Measurements from ENCODE around the gene BABAM2. TPM values are rescaled to one million over a fixed set of nuclear protein-coding genes. Genes with fewer than 3 reads are reported as not detected.

Gene BABAM2
- total RNA-seq, 3 donors from 2014 or later (not counting 1 experiment from before 2014, with no cell fraction given): 54.6 to 66.1 (median 59.5) TPM

DNA sequence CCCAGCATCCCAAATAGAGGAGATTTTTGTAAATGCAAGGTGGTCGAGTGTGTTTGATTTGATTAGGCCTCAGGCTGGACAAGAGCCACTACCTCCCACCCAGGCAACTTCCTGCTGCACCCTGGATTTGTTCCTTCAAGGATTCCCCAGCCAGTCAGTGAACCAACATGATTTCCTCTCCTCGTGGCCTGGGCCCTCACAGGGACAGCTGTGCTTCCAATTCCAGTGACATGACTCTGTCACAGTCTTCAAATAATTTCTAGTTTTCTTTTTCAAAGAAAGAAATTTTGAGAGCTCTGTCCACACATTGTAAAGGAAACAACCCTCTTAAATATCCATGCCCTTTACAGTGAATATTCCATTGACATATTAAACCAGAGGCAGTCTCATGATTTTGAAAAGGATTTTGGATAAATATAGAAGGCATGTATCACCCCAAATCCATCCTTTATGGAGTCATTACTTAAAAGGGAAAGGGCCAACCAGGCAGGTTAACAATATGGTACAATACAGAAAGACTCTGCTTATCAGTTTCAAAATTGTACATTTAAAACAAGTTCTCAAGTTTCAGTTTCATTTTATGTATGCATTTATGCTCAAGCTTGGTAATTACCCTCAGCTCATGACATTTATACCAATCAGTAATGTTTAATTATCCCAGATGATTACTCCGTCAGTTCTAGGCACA, 380.8 kb downstream of the BABAM2 start:
- peaks cover 51 to 58% of the 10 kb centered on the region in 2 donors for H3K4me1 Mint-ChIP-seq
- H3K9me3 Mint-ChIP-seq: no peaks in the 10 kb centered on the region
- no peaks in the 10 kb centered on the region for H3K36me3 ChIP-seq (ENCODE audit: control insufficient read depth, insufficient read depth, low read length)
- no peaks in the 10 kb centered on the region for H3K9me3 ChIP-seq (ENCODE audit: control insufficient read depth, insufficient read depth, low read length)
- WGBS (ENCODE audit: insufficient coverage): 74% methylated on average over 2 of the region's 3 CpGs
- intact Hi-C loops (cut with micrococcal nuclease): loop anchor here (5.0 to 10.0 kb wide), 2 partner anchors 86 to 183 kb away; no protein-coding TSS in a partner anchor
- TF ChIP-seq, protein P1, sequence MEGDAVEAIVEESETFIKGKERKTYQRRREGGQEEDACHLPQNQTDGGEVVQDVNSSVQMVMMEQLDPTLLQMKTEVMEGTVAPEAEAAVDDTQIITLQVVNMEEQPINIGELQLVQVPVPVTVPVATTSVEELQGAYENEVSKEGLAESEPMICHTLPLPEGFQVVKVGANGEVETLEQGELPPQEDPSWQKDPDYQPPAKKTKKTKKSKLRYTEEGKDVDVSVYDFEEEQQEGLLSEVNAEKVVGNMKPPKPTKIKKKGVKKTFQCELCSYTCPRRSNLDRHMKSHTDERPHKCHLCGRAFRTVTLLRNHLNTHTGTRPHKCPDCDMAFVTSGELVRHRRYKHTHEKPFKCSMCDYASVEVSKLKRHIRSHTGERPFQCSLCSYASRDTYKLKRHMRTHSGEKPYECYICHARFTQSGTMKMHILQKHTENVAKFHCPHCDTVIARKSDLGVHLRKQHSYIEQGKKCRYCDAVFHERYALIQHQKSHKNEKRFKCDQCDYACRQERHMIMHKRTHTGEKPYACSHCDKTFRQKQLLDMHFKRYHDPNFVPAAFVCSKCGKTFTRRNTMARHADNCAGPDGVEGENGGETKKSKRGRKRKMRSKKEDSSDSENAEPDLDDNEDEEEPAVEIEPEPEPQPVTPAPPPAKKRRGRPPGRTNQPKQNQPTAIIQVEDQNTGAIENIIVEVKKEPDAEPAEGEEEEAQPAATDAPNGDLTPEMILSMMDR (IDR thresholded peaks at IDR 0.05): no peak
- ATAC-seq: no peak
- H3K27ac Mint-ChIP-seq: peak overlapping the region; percentile 47 to 63
- H3K4me1 ChIP-seq (ENCODE audit: control insufficient read depth, insufficient read depth, low read length): peaks cover 37% of the 10 kb centered on the region
- no peak overlapping the region for H3K27ac ChIP-seq (ENCODE audit: low read length)
- H3K27me3 Mint-ChIP-seq (ENCODE audit: low read depth in 2 of 2): no peaks in the 10 kb centered on the region
- H3K27me3 ChIP-seq (ENCODE audit: control insufficient read depth, insufficient read depth, low read length): no peaks in the 10 kb centered on the region
- DNase-seq: no peak
- H3K36me3 Mint-ChIP-seq: no peaks in the 10 kb centered on the region
- no peak overlapping the region for H3K4me3 ChIP-seq (ENCODE audit: low read length)
- no peak overlapping the region for H3K4me3 Mint-ChIP-seq

DNA sequence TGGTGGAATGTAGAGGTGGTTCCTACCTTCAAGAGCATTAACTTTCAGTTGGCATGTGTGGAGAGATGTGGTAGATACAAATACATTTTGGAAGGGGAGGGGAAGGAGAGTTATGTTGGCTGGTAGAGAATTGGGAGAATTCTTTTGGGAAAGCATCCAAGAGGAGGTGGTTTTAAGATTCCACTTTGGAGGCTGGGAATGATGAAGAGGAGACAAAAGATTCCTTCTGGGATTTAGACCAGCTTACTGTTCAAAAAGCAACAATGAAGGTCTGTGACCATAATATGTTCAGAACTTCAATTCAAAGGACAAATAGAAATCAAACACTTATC, 381.4 kb downstream of the BABAM2 start:
- no peaks in the 10 kb centered on the region for H3K9me3 Mint-ChIP-seq
- Histone ChIP-seq H3K27me3 (ENCODE audit: control insufficient read depth, insufficient read depth, low read length) (no peaks in the 10 kb centered on the region), H3K9me3 (ENCODE audit: control insufficient read depth, insufficient read depth, low read length) (no peaks in the 10 kb centered on the region), H3K4me3 (ENCODE audit: low read length) (no peak overlapping the region), H3K4me1 (ENCODE audit: control insufficient read depth, insufficient read depth, low read length) (peaks cover 33% of the 10 kb centered on the region), H3K36me3 (ENCODE audit: control insufficient read depth, insufficient read depth, low read length) (no peaks in the 10 kb centered on the region), H3K27ac (ENCODE audit: low read length) (no peak overlapping the region)
- H3K4me3 Mint-ChIP-seq: no peak overlapping the region
- H3K36me3 Mint-ChIP-seq: no peaks in the 10 kb centered on the region
- intact Hi-C loops (cut with micrococcal nuclease): loop anchor here (5.0 to 10.0 kb wide), 2 partner anchors 85 to 183 kb away; no protein-coding TSS in a partner anchor
- TF ChIP-seq, protein P1 (IDR thresholded peaks at IDR 0.05): no peak
- peaks cover 46 to 52% of the 10 kb centered on the region in 2 donors for H3K4me1 Mint-ChIP-seq
- DNase-seq (no peak), ATAC-seq (no peak)
- no peaks in the 10 kb centered on the region for H3K27me3 Mint-ChIP-seq (ENCODE audit: low read depth in 2 of 2)
- peak overlapping the region; percentile 47 to 63 for H3K27ac Mint-ChIP-seq

DNA sequence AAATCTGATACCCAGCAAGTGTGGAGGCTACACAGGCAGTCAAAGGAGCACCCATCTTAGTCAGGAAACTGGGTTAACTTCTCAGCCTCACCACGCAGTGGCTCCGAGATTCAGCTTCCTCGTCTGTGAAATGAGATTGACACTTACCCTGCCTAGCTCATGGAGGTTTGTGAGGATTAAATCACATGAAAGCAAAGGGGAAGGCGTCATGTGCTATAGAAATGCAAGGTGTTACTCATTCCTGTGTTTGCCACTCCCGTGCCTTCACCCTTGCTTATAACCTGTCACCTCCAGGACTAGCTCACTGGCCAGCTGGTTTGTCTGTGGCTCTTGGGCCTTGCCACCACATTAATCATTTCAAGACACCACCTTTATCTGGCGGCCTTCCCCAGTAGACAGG, 383.2 kb downstream of the BABAM2 start:
- ATAC-seq (peak; percentile 78 to 90 (median 85)), DNase-seq (peak in 1 of 2 donors; percentile 43)
- no peak overlapping the region for H3K4me3 ChIP-seq (ENCODE audit: low read length)
- Mint-ChIP-seq H3K27me3 (ENCODE audit: low read depth in 2 of 2) (no peaks in the 10 kb centered on the region), H3K36me3 (no peaks in the 10 kb centered on the region), H3K4me1 (peaks cover 37% of the 10 kb centered on the region in 2 donors), H3K4me3 (no peak overlapping the region), H3K9me3 (no peaks in the 10 kb centered on the region), H3K27ac (peak overlapping the region; percentile 8 to 44)
- H3K27ac ChIP-seq (ENCODE audit: low read length): peak overlapping the region; percentile 23
- no peaks in the 10 kb centered on the region for H3K36me3 ChIP-seq (ENCODE audit: control insufficient read depth, insufficient read depth, low read length)
- H3K4me1 ChIP-seq (ENCODE audit: control insufficient read depth, insufficient read depth, low read length): peaks cover 25% of the 10 kb centered on the region
- TF ChIP-seq, protein P1 (IDR thresholded peaks at IDR 0.05): no peak
- 31% methylated on average over 6 of the region's 6 CpGs for WGBS (ENCODE audit: insufficient coverage)
- H3K9me3 ChIP-seq (ENCODE audit: control insufficient read depth, insufficient read depth, low read length): no peaks in the 10 kb centered on the region
- no peaks in the 10 kb centered on the region for H3K27me3 ChIP-seq (ENCODE audit: control insufficient read depth, insufficient read depth, low read length)
- intact Hi-C loops (cut with micrococcal nuclease): loop anchor here (5.0 to 10.0 kb wide), 2 partner anchors 84 to 181 kb away; no protein-coding TSS in a partner anchor
